ENCODE results near the gene GOPC. TPM values are rescaled to one million over a fixed set of nuclear protein-coding genes. Genes with fewer than 3 reads are reported as not detected.
"Not testable (repeated sequence)": the region's sequence is repeated elsewhere in the genome, so short reads cannot be mapped to it uniquely, and the experiment has no call there.

Gene GOPC
- total RNA-seq: 10 to 100 TPM; 25.1 to 37.2 TPM
- long read RNA-seq, full-length matches to known transcripts: 19 of 41 reads
- long read RNA-seq, partial matches to known transcripts: 17 of 41 reads
- long read RNA-seq, other reads (novel, unspliced or antisense): 5 of 41 reads

GRCh38 chr6:117602151-117602898 is at the start of gene GOPC:
GOPC (minus strand) TSS chr6:117602511; CDS start chr6:117602288, 223 bp downstream.
- ATAC-seq (peak; percentile 92), DNase-seq (peak; percentile 96 to 98)
- intact Hi-C loops (cut with DNase I, micrococcal nuclease): no loop called here

- intact Hi-C loops (cut with DNase I, micrococcal nuclease); DNase-seq; ATAC-seq: not testable (repeated sequence)
Observed at GRCh38 chr6:117651984-117652383, 49.7 kb upstream of the GOPC start.

GRCh38 chr6:117642976-117643375 is 40.7 kb upstream of the GOPC start:
- ATAC-seq: no peak
- no peak for DNase-seq
- intact Hi-C loops (cut with DNase I, micrococcal nuclease): no loop called here

- ATAC-seq (no peak), DNase-seq (no peak)
- intact Hi-C loops (cut with DNase I, micrococcal nuclease): no loop called here
Observed at GRCh38 chr6:117637770-117638169, 35.5 kb upstream of the GOPC start.

GRCh38 chr6:117629119-117629660 is 26.9 kb upstream of the GOPC start:
- DNase-seq (no peak), ATAC-seq (no peak)
- intact Hi-C loops (cut with DNase I, micrococcal nuclease): no loop called here

- intact Hi-C loops (cut with DNase I, micrococcal nuclease): no loop called here
- no peak for ATAC-seq
Observed at GRCh38 chr6:117627533-117627932, 25.2 kb upstream of the GOPC start.

GRCh38 chr6:117624869-117625481 is 22.7 kb upstream of the GOPC start:
- ATAC-seq (no peak), DNase-seq (no peak)
- intact Hi-C loops (cut with DNase I, micrococcal nuclease): no loop called here

More at GRCh38 chr6:117627533-117627932, 25.2 kb upstream of the GOPC start:
- DNase-seq: no peak

GRCh38 chr6:117619178-117619577 is 16.9 kb upstream of the GOPC start:
- DNase-seq: no peak
- ATAC-seq: no peak
- intact Hi-C loops (cut with DNase I, micrococcal nuclease): no loop called here

- intact Hi-C loops (cut with DNase I, micrococcal nuclease): no loop called here
- no peak for ATAC-seq
- DNase-seq: no peak
Observed at GRCh38 chr6:117617210-117618035, 15.1 kb upstream of the GOPC start.

GRCh38 chr6:117616391-117617209 is 14.3 kb upstream of the GOPC start:
- intact Hi-C loops (cut with DNase I, micrococcal nuclease): no loop called here
- no peak for DNase-seq
- ATAC-seq: no peak

- intact Hi-C loops (cut with DNase I, micrococcal nuclease): no loop called here
- DNase-seq: no peak
- ATAC-seq: no peak
Observed at GRCh38 chr6:117615750-117616390, 13.6 kb upstream of the GOPC start.

GRCh38 chr6:117613920-117614560 is 11.7 kb upstream of the GOPC start:
- no peak for DNase-seq
- no peak for ATAC-seq
- intact Hi-C loops (cut with DNase I, micrococcal nuclease): no loop called here

- DNase-seq (no peak), ATAC-seq (no peak)
- intact Hi-C loops (cut with DNase I, micrococcal nuclease): loop anchor here in 1 of 2 donors (5.0 kb wide), 2 partner anchors 165 to 265 kb away; no protein-coding TSS in a partner anchor
Observed at GRCh38 chr6:117607511-117607910, 5.2 kb upstream of the GOPC start.

GRCh38 chr6:117605169-117605826 is 3.0 kb upstream of the GOPC start:
- ATAC-seq (peak; percentile 24), DNase-seq (peak; percentile 26 to 45)
- intact Hi-C loops (cut with DNase I, micrococcal nuclease): loop anchor here in 1 of 2 donors (5.0 kb wide), 2 partner anchors 163 to 263 kb away; no protein-coding TSS in a partner anchor

- DNase-seq: no peak
Observed at GRCh38 chr6:117603821-117604220, 1.5 kb upstream of the GOPC start.

GRCh38 chr6:117602899-117603588 is 733 bp upstream of the GOPC start:
- DNase-seq (no peak), ATAC-seq (peak; percentile 70)
- intact Hi-C loops (cut with DNase I, micrococcal nuclease): no loop called here

More at GRCh38 chr6:117603821-117604220, 1.5 kb upstream of the GOPC start:
- intact Hi-C loops (cut with DNase I, micrococcal nuclease): no loop called here
- peak; percentile 13 for ATAC-seq
